GM18861 (cell line): ENCODE data around the gene DCT.

ENCODE experiments used
- ATAC-seq: cut with Tn5 transposase; IDR thresholded peaks from one replicate; pipeline ENCODE4 v1.9.1; 2021; ENCODE audit not compliant: unreplicated experiment

Gene DCT

GRCh38 chr13:94400874-94401273 lies 78.6 kb downstream of the DCT start:
- ATAC-seq = no peak

DNA sequence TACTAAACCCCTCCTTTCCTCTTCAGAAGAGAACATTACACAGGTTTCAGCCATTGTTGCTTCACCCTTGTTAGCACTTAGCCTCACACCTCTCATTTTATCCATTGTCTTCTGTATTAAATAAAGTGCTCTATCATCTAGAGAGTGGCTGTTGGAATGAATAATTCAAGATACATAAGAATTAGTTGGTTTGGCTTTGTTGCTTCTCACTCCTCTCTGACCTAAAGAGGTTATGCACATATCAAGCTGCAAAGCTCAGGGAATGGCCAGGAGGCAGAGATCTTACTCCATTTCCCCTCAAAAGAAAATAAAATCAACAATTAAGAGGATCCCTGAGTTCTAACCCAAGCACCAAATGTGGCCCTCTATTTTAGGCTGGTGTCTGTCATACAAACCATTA lies 79.7 kb downstream of the DCT start:
- ATAC-seq = no peak

DNA sequence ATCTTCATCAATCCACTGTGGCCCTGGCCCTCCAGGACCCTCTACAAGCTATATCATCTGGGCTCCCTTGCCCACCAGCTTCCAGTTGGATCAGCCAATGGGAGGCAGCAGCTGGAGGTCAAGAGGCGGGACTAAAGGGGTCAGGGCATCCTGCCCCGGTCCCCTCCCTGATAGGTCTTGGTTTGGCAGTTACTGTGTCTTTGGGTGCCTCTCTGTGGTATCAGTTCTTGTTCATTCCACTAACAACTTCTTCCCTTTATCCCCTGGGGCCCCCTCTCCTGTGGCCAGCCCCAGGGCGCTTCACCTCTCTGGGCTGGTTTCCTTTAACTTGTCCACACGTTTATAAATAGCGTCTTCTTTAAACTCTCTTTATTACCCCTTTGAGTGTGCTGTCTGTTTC lies 83.6 kb downstream of the DCT start:
- no peak for ATAC-seq

GRCh38 chr13:94394723-94395122 lies 84.8 kb downstream of the DCT start:
- ATAC-seq = no peak

GRCh38 chr13:94390881-94391280 lies 88.6 kb downstream of the DCT start:
- ATAC-seq = no peak

DNA sequence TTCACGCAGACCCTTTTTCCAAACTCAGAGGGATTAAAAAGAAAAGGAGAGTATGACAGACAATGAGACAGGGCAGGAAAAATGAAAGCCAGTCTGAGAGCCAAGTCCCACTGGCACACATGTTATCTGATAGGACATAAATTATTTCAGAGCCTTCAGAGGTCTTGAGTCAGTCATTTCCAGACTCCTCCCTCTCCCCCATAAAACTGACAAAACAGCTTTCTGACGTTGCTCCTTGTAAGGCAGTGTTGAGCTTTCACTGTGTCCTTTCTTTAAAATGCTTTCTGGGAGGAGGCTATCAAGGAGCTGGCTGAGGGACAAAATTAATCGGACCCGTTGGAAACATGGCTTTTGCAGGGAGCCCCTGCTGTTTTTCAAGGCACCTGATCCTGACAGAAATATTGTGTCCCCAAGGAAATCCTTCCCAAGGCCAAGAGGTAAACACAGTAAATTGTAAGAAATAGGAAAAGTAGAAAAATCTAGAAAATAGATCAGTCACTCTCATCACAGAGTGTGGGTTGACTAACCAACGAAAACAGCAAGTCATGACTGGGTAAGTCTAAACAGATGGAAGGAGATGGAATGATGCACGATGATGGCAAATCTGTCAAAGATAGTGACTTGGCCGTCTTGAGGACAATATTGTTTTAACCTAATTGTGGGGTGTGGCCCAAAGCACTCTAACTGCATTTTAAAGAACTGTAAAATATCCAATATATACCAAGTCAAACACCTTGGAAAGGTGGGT lies 89.7 kb downstream of the DCT start:
- ATAC-seq = no peak

GRCh38 chr13:94387047-94387446 lies 92.4 kb downstream of the DCT start:
- no peak for ATAC-seq
